GM21367 (cell line): ENCODE results near the gene TAF15.

Experiments used
- ATAC-seq: cut with Tn5 transposase; IDR thresholded peaks from one replicate; pipeline ENCODE4 v1.9.1; 2021; ENCODE audit not compliant: unreplicated experiment

TAF15 gene

GRCh38 chr17:35808962-35809854 lies at the start of gene TAF15:
TAF15 (plus strand) TSS chr17:35809484; CDS start chr17:35809570, 86 bp downstream.
- peak; percentile 77 for ATAC-seq

GRCh38 chr17:35760587-35760986 lies 48.7 kb upstream of the TAF15 start, which contains the start of gene C17orf50:
C17orf50 (plus strand) TSS chr17:35760887; CDS start chr17:35760942, 55 bp downstream.
- ATAC-seq, result no peak

GRCh38 chr17:35761601-35762000 lies 47.7 kb upstream of the TAF15 start:
- ATAC-seq, result no peak

- ATAC-seq, result no peak
These were observed 45.5 kb upstream of the TAF15 start for GRCh38 chr17:35763767-35764122.

GRCh38 chr17:35764123-35764991 lies 44.9 kb upstream of the TAF15 start:
- peak; percentile 72 for ATAC-seq

- ATAC-seq, result no peak
These were observed 44.1 kb upstream of the TAF15 start for GRCh38 chr17:35765086-35765710.

- no peak for ATAC-seq
These were observed 43.4 kb upstream of the TAF15 start for GRCh38 chr17:35765756-35766488.

- ATAC-seq, result no peak
These were observed 42.8 kb upstream of the TAF15 start for GRCh38 chr17:35766489-35766877.

- no peak for ATAC-seq
These were observed 42.3 kb upstream of the TAF15 start for GRCh38 chr17:35766903-35767510.

- no peak for ATAC-seq
These were observed 40.5 kb upstream of the TAF15 start for GRCh38 chr17:35768797-35769196.

- ATAC-seq, result no peak
These were observed 39.3 kb upstream of the TAF15 start for GRCh38 chr17:35769895-35770486.

GRCh38 chr17:35773129-35773528 lies 36.2 kb upstream of the TAF15 start:
- no peak for ATAC-seq

- no peak for ATAC-seq
These were observed 35.4 kb upstream of the TAF15 start for GRCh38 chr17:35773679-35774425.

GRCh38 chr17:35774499-35774898 lies 34.8 kb upstream of the TAF15 start:
- no peak for ATAC-seq

- no peak for ATAC-seq
These were observed 34.2 kb upstream of the TAF15 start for GRCh38 chr17:35775039-35775438.

GRCh38 chr17:35775583-35775982 lies 33.7 kb upstream of the TAF15 start:
- no peak for ATAC-seq

- ATAC-seq, result no peak
These were observed 30.6 kb upstream of the TAF15 start for GRCh38 chr17:35778641-35779196.

GRCh38 chr17:35780950-35781349 lies 28.3 kb upstream of the TAF15 start:
- no peak for ATAC-seq

- no peak for ATAC-seq
These were observed 24.4 kb upstream of the TAF15 start for GRCh38 chr17:35784895-35785294.
